SKM-1 treated with dmso at 0.1 percent for 144 hours (cell line): ENCODE measurements around the gene TRAIP.
"Not testable (repeated sequence)": the region's sequence is repeated elsewhere in the genome, so short reads cannot be mapped to it uniquely, and the experiment has no call there.

Experiments used
- DNase-seq: peaks from one replicate; lab custom pipeline; 2025; ENCODE audit not compliant: unreplicated experiment; lab: John Stamatoyannopoulos, UW

The TRAIP gene

GRCh38 chr3:49831341-49831740, 25.0 kb downstream of the TRAIP start:
- no peak for DNase-seq

GRCh38 chr3:49826016-49826415, 30.3 kb downstream of the TRAIP start:
- DNase-seq, result no peak

- not testable (repeated sequence) for DNase-seq
Measured at GRCh38 chr3:49823131-49823530, 33.2 kb downstream of the TRAIP start.

- DNase-seq, result no peak
Measured at GRCh38 chr3:49813497-49814174, 42.7 kb downstream of the TRAIP start, which contains the start of gene UBA7. Gene UBA7 (minus strand): TSS chr3:49813953. CDS start chr3:49813787, 166 bp downstream.

- DNase-seq, result no peak
Measured at GRCh38 chr3:49812916-49813496, 43.4 kb downstream of the TRAIP start.

GRCh38 chr3:49807431-49808114, 48.8 kb downstream of the TRAIP start:
- DNase-seq, result no peak

- DNase-seq, result no peak
Measured at GRCh38 chr3:49806850-49807249, 49.5 kb downstream of the TRAIP start.

- DNase-seq, result peak; percentile 62
Measured at GRCh38 chr3:49805897-49806701, 50.3 kb downstream of the TRAIP start.

GRCh38 chr3:49805367-49805782, 51.0 kb downstream of the TRAIP start:
- peak; percentile 77 for DNase-seq

GRCh38 chr3:49804141-49805041, 52.0 kb downstream of the TRAIP start:
- no peak for DNase-seq

GRCh38 chr3:49803465-49804140, 52.8 kb downstream of the TRAIP start:
- no peak for DNase-seq

- peak; percentile 79 for DNase-seq
Measured at GRCh38 chr3:49802719-49803464, 53.5 kb downstream of the TRAIP start, which contains the start of gene INKA1. Gene INKA1 (plus strand): TSS chr3:49803261. CDS start chr3:49803393, 132 bp downstream.

GRCh38 chr3:49801160-49801559, 55.2 kb downstream of the TRAIP start:
- DNase-seq, result no peak

- no peak for DNase-seq
Measured at GRCh38 chr3:49799761-49800160, 56.6 kb downstream of the TRAIP start, which contains the start of gene CDHR4. Gene CDHR4 (minus strand): TSS chr3:49799873. CDS start chr3:49799812, 61 bp downstream.

- DNase-seq, result no peak
Measured at GRCh38 chr3:49799105-49799504, 57.3 kb downstream of the TRAIP start.

GRCh38 chr3:49794926-49795905, 61.1 kb downstream of the TRAIP start:
- DNase-seq, result no peak

- DNase-seq, result no peak
Measured at GRCh38 chr3:49794431-49794830, 61.9 kb downstream of the TRAIP start.
